HL-60 (cell line): ENCODE measurements around the gene CORO2A.

ENCODE experiments used
- DNase-seq, 2 experiments: peaks; one replicate each; pipeline ENCODE4 v3.0.0-alpha.2; 2010 to 2020; ENCODE audit warnings: low read depth in 1 of 2, low spot score in 1 of 2
- H3K27ac ChIP-seq: fragments of 250-450 bp; sonication (Bioruptor Pico); replicated peaks from 2 replicates; pipeline ENCODE4 v1.5.1; 2020; ENCODE audit warnings: mild to moderate bottlenecking, moderate library complexity
- H3K27me3 ChIP-seq: fragments of 250-450 bp; sonication (Bioruptor Pico); 2 replicates; pipeline ENCODE4 v1.5.1; 2021; ENCODE audit warnings: mild to moderate bottlenecking, moderate library complexity; ENCODE audit not compliant: insufficient read depth, poor library complexity, severe bottlenecking
- H3K4me3 ChIP-seq: replicated peaks from 2 replicates; pipeline ENCODE4 v1.5.1; 2011; ENCODE audit warnings: mild to moderate bottlenecking, control low read depth, low read length; ENCODE audit not compliant: insufficient read depth
- CTCF ChIP-seq: IDR thresholded peaks from one replicate; pipeline ENCODE4 v1.5.1; 2011; ENCODE audit warnings: low read length, control low read depth, inconsistent platforms; ENCODE audit not compliant: insufficient read depth
- GABPA ChIP-seq: IDR thresholded peaks from 2 replicates; pipeline ENCODE4 v1.6.1; 2012; ENCODE audit warnings: low read depth
- POLR2AphosphoS5 ChIP-seq: IDR thresholded peaks from 2 replicates; pipeline ENCODE4 v1.6.1; 2012; ENCODE audit warnings: low read depth
- SPI1 ChIP-seq: IDR thresholded peaks from 2 replicates; pipeline ENCODE4 v1.6.1; 2012; ENCODE audit warnings: low read depth, mild to moderate bottlenecking, borderline replicate concordance
- TF ChIP-seq, protein P1 (sequence below): IDR thresholded peaks from 2 replicates; pipeline ENCODE4 v1.6.1; 2012; ENCODE audit warnings: low read depth; ENCODE audit not compliant: insufficient replicate concordance

Gene CORO2A

GRCh38 chr9:98227883-98228282, 35.4 kb upstream of the CORO2A start:
- TF ChIP-seq CTCF (no peak), GABPA (no peak), SPI1 (no peak), POLR2AphosphoS5 (no peak)
- TF ChIP-seq, protein P1, sequence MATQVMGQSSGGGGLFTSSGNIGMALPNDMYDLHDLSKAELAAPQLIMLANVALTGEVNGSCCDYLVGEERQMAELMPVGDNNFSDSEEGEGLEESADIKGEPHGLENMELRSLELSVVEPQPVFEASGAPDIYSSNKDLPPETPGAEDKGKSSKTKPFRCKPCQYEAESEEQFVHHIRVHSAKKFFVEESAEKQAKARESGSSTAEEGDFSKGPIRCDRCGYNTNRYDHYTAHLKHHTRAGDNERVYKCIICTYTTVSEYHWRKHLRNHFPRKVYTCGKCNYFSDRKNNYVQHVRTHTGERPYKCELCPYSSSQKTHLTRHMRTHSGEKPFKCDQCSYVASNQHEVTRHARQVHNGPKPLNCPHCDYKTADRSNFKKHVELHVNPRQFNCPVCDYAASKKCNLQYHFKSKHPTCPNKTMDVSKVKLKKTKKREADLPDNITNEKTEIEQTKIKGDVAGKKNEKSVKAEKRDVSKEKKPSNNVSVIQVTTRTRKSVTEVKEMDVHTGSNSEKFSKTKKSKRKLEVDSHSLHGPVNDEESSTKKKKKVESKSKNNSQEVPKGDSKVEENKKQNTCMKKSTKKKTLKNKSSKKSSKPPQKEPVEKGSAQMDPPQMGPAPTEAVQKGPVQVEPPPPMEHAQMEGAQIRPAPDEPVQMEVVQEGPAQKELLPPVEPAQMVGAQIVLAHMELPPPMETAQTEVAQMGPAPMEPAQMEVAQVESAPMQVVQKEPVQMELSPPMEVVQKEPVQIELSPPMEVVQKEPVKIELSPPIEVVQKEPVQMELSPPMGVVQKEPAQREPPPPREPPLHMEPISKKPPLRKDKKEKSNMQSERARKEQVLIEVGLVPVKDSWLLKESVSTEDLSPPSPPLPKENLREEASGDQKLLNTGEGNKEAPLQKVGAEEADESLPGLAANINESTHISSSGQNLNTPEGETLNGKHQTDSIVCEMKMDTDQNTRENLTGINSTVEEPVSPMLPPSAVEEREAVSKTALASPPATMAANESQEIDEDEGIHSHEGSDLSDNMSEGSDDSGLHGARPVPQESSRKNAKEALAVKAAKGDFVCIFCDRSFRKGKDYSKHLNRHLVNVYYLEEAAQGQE: no peak
- Histone ChIP-seq H3K27ac (no peak overlapping the region), H3K27me3 (no peaks in the 10 kb centered on the region), H3K4me3 (no peak overlapping the region)
- DNase-seq: no peak

- TF ChIP-seq GABPA (no peak), CTCF (no peak), POLR2AphosphoS5 (no peak), SPI1 (no peak)
- no peak for DNase-seq
- Histone ChIP-seq H3K4me3 (no peak overlapping the region), H3K27me3 (no peaks in the 10 kb centered on the region), H3K27ac (no peak overlapping the region)
Measured at GRCh38 chr9:98226957-98227356, 34.5 kb upstream of the CORO2A start.

DNA sequence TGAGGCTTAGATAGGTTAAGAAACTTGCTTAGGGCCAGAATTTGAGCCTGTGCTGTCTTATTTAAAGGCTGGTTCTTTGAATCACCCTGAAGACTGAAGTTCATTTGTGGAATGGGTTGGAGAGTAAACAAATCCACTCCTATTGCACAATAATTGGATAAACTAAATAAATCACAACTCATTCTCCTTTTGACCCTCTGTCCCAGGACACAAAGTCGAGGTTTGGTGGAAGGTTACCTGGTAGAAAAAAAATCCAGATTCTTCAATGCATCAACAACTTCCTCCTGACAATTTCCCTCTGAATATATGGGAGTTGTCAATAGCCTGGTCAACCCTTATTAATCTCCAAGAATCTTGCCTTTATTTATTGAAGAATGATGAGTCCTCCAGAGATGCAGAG, 34.1 kb upstream of the CORO2A start:
- Histone ChIP-seq H3K27ac (no peak overlapping the region), H3K4me3 (no peak overlapping the region), H3K27me3 (no peaks in the 10 kb centered on the region)
- DNase-seq: no peak
- TF ChIP-seq POLR2AphosphoS5 (no peak), GABPA (no peak), CTCF (no peak)
- TF ChIP-seq, protein P1: no peak

GRCh38 chr9:98225015-98225442, 32.6 kb upstream of the CORO2A start:
- Histone ChIP-seq H3K4me3 (no peak overlapping the region), H3K27me3 (no peaks in the 10 kb centered on the region), H3K27ac (no peak overlapping the region)
- no peak for DNase-seq
- TF ChIP-seq CTCF (no peak), GABPA (no peak), POLR2AphosphoS5 (no peak), SPI1 (no peak)
- TF ChIP-seq, protein P1: no peak
